GM23338 (cell line): Measurements from ENCODE around the gene UBA3. TPM values are rescaled to one million over a fixed set of nuclear protein-coding genes. Genes with fewer than 3 reads are reported as not detected.

ENCODE experiments used
- ATAC-seq: fragments of 200-7000 bp; cut with Tn5 transposase; 3 replicates; pipeline ENCODE4 v1.9.1; 2020
- DNase-seq: peaks from one replicate; pipeline ENCODE4 v3.0.0-alpha.2; 2015; ENCODE audit warnings: low spot score
- H2AFZ ChIP-seq: fragments of 200-600 bp; sonication (generic); 2 replicates; pipeline ENCODE4 v1.8.0; 2016; ENCODE audit warnings: antibody characterized with exemption, mild to moderate bottlenecking, moderate library complexity
- H3F3A ChIP-seq: fragments of 200-600 bp; sonication (generic); replicated peaks from 2 replicates; pipeline ENCODE4 v1.8.0; 2017; ENCODE audit warnings: antibody characterized with exemption, mixed run types, low read depth
- H3K27ac ChIP-seq: fragments of 200-600 bp; sonication (generic); 2 replicates; pipeline ENCODE4 v1.6.1; 2016; ENCODE audit warnings: low read depth
- H3K27me3 ChIP-seq: fragments of 200-600 bp; sonication (generic); 2 replicates; pipeline ENCODE4 v1.8.0; 2016; ENCODE audit warnings: mild to moderate bottlenecking, mixed run types, moderate library complexity; ENCODE audit not compliant: insufficient read depth
- H3K36me3 ChIP-seq: fragments of 200-600 bp; sonication (generic); 2 replicates; pipeline ENCODE4 v1.8.0; 2016; ENCODE audit warnings: mild to moderate bottlenecking; ENCODE audit not compliant: insufficient read depth
- H3K4me1 ChIP-seq: fragments of 200-600 bp; sonication (generic); 2 replicates; pipeline ENCODE4 v1.8.0; 2016; ENCODE audit warnings: mild to moderate bottlenecking, moderate library complexity; ENCODE audit not compliant: insufficient read depth
- H3K4me2 ChIP-seq: fragments of 200-600 bp; sonication (generic); 2 replicates; pipeline ENCODE4 v1.7.1; 2017; ENCODE audit warnings: mixed run types
- H3K4me3 ChIP-seq: fragments of 200-600 bp; sonication (generic); 2 replicates; pipeline ENCODE4 v1.6.1; 2016; ENCODE audit warnings: mixed run types
- H3K79me2 ChIP-seq: fragments of 200-600 bp; sonication (generic); replicated peaks from 2 replicates; pipeline ENCODE4 v1.8.0; 2017; ENCODE audit warnings: mild to moderate bottlenecking; ENCODE audit not compliant: insufficient read depth
- H3K9me2 ChIP-seq: fragments of 200-600 bp; sonication (generic); 2 replicates; pipeline ENCODE4 v1.8.0; 2017; ENCODE audit not compliant: insufficient read depth
- H4K20me1 ChIP-seq: fragments of 200-600 bp; sonication (generic); replicated peaks from 2 replicates; pipeline ENCODE4 v1.8.0; 2017; ENCODE audit warnings: mild to moderate bottlenecking; ENCODE audit not compliant: insufficient read depth
- H3K27ac Mint-ChIP-seq: 2 replicates; pipeline ENCODE4 v1.8.0; 2020; ENCODE audit warnings: inconsistent platforms, mild to moderate bottlenecking, moderate library complexity, mixed read lengths
- H3K27me3 Mint-ChIP-seq: 3 replicates; pipeline ENCODE4 v1.8.0; 2022; ENCODE audit warnings: low read depth, mild to moderate bottlenecking, moderate library complexity, mixed read lengths, inconsistent platforms; ENCODE audit not compliant: insufficient read depth, poor library complexity
- H3K36me3 Mint-ChIP-seq: 3 replicates; pipeline ENCODE4 v1.8.0; 2021; ENCODE audit warnings: low read depth, mild to moderate bottlenecking, inconsistent platforms, moderate library complexity, mixed read lengths
- H3K4me1 Mint-ChIP-seq: 3 replicates; pipeline ENCODE4 v1.8.0; 2020; ENCODE audit warnings: mild to moderate bottlenecking, inconsistent platforms, mixed read lengths
- H3K4me3 Mint-ChIP-seq: 3 replicates; pipeline ENCODE4 v1.8.0; 2021; ENCODE audit warnings: moderate library complexity, mild to moderate bottlenecking, inconsistent platforms, mixed read lengths
- H3K9me3 Mint-ChIP-seq: 3 replicates; pipeline ENCODE4 v1.8.0; 2020; ENCODE audit warnings: moderate library complexity, mild to moderate bottlenecking, inconsistent platforms, mixed read lengths
- CREB1 ChIP-seq: fragments of 250-450 bp; sonication (Bioruptor Pico); IDR thresholded peaks from 2 replicates; pipeline ENCODE4 v1.5.0; 2020; ENCODE audit warnings: low read depth, mild to moderate bottlenecking, moderate library complexity
- CTCF ChIP-seq, 2 experiments: fragments of 200-600 bp in 1 of 2; sonication (generic) in 1 of 2; conservative IDR thresholded peaks; 2 replicates each; pipeline versions ENCODE4 v1.5.1 to v1.6.1; 2016 to 2017; ENCODE audit warnings: antibody characterized with exemption in 2 of 2, low read depth in 2 of 2, mild to moderate bottlenecking in 2 of 2, moderate library complexity in 1 of 2
- ETS1 ChIP-seq: IDR thresholded peaks from 2 replicates; pipeline ENCODE4 v1.6.1; 2016; ENCODE audit warnings: antibody characterized with exemption
- EZH2 ChIP-seq: fragments of 200-600 bp; sonication (generic); IDR thresholded peaks from one replicate; pipeline ENCODE4 v1.8.0; 2017; ENCODE audit warnings: antibody characterized with exemption, mild to moderate bottlenecking, low read depth; ENCODE audit not compliant: unreplicated experiment
- JUNB ChIP-seq: IDR thresholded peaks from one replicate; pipeline ENCODE4 v1.6.1; 2016; ENCODE audit warnings: antibody characterized with exemption; ENCODE audit not compliant: unreplicated experiment
- NANOG ChIP-seq: IDR thresholded peaks from 2 replicates; pipeline ENCODE4 v1.6.1; 2016; ENCODE audit warnings: antibody characterized with exemption, borderline replicate concordance
- REST ChIP-seq: IDR thresholded peaks from one replicate; pipeline ENCODE4 v1.6.1; 2018; ENCODE audit warnings: antibody characterized with exemption; ENCODE audit not compliant: unreplicated experiment
- STAT1 ChIP-seq: IDR thresholded peaks from one replicate; pipeline ENCODE4 v1.6.1; 2016; ENCODE audit warnings: antibody characterized with exemption; ENCODE audit not compliant: unreplicated experiment
- ZNF114 ChIP-seq: fragments of 250-450 bp; sonication (Bioruptor Pico); IDR thresholded peaks from 2 replicates; pipeline ENCODE4 v1.5.0; 2020; ENCODE audit warnings: mild to moderate bottlenecking, moderate library complexity
- ZNF331 ChIP-seq: fragments of 250-450 bp; sonication (Bioruptor Pico); IDR thresholded peaks from 2 replicates; pipeline ENCODE4 v1.5.0; 2020; ENCODE audit warnings: low read depth, mild to moderate bottlenecking, moderate library complexity
- polyA plus RNA-seq: library from polyadenylated mRNA; unstranded; fragments of >200 nt; fragmentation: Nextera tagmentation; extraction: Ambion mirVana; gene quantifications from 2 replicates; pipeline ENCODE4 v1.2.1, GENCODE V29; 2016
- total RNA-seq: library from RNA; depleted of rRNA; stranded (reverse); fragments of >200 nt; shearing (Covaris generic); gene quantifications from 2 replicates; pipeline ENCODE4 v1.2.3, GENCODE V29; 2014

UBA3 gene
- total and polyA plus RNA-seq, 2 experiments from 2014 or later: 53.2 to 85.3 TPM

GRCh38 chr3:69072928-69073327 lies 7.2 kb downstream of the UBA3 start (continued):
- TF ChIP-seq REST: no peak
- no peak for TF ChIP-seq NANOG
- no peak for TF ChIP-seq CTCF (conservative IDR thresholded peaks at IDR 0.05; ENCODE audit: low read depth in 2 of 2)
- no peak for TF ChIP-seq JUNB
- no peak for TF ChIP-seq STAT1
- no peak for TF ChIP-seq ZNF331 (CRISPR knock-in tag)
- no peak for TF ChIP-seq ETS1
- no peak for TF ChIP-seq EZH2
- no peak for TF ChIP-seq ZNF114 (CRISPR knock-in tag)
- no peak for TF ChIP-seq CREB1 (CRISPR knock-in tag)

GRCh38 chr3:69066121-69066520 lies 14.0 kb downstream of the UBA3 start:
- no peaks in the 10 kb centered on the region for H3K4me1 ChIP-seq
- no peaks in the 10 kb centered on the region; the same call in 1 of the 2 replicates for H4K20me1 ChIP-seq
- H3K27me3 Mint-ChIP-seq: no peaks in the 10 kb centered on the region
- peaks cover 25% of the 10 kb centered on the region for H3K36me3 ChIP-seq
- H3K9me2 ChIP-seq: no peaks in the 10 kb centered on the region
- H3K79me2 ChIP-seq: no peaks in the 10 kb centered on the region; the same call in 1 of the 2 replicates
- no peaks in the 10 kb centered on the region for H3F3A ChIP-seq
- peaks cover 20% of the 10 kb centered on the region for H3K36me3 Mint-ChIP-seq
- H3K4me2 ChIP-seq: no peak overlapping the region
- no peaks in the 10 kb centered on the region for H3K9me3 Mint-ChIP-seq
- no peak overlapping the region for H2AFZ ChIP-seq
- H3K27me3 ChIP-seq: no peaks in the 10 kb centered on the region
- H3K4me3 Mint-ChIP-seq: no peak overlapping the region
- no peak for DNase-seq
- no peak overlapping the region for H3K4me3 ChIP-seq
- ATAC-seq: no peak
- H3K27ac ChIP-seq: no peak overlapping the region
- no peak overlapping the region for H3K27ac Mint-ChIP-seq
- no peaks in the 10 kb centered on the region for H3K4me1 Mint-ChIP-seq
- no peak for TF ChIP-seq ETS1
- TF ChIP-seq NANOG: no peak
- TF ChIP-seq ZNF114 (CRISPR knock-in tag): no peak
- no peak for TF ChIP-seq CREB1 (CRISPR knock-in tag)
- no peak for TF ChIP-seq REST
